NCI-H2107 (cell line): ENCODE data around the gene REV3L.
"Not testable (repeated sequence)": the region's sequence is repeated elsewhere in the genome, so short reads cannot be mapped to it uniquely, and the experiment has no call there.

Source experiments
- DNase-seq: peaks from one replicate; lab custom pipeline; 2025; lab: John Stamatoyannopoulos, UW

Gene REV3L, protein sequence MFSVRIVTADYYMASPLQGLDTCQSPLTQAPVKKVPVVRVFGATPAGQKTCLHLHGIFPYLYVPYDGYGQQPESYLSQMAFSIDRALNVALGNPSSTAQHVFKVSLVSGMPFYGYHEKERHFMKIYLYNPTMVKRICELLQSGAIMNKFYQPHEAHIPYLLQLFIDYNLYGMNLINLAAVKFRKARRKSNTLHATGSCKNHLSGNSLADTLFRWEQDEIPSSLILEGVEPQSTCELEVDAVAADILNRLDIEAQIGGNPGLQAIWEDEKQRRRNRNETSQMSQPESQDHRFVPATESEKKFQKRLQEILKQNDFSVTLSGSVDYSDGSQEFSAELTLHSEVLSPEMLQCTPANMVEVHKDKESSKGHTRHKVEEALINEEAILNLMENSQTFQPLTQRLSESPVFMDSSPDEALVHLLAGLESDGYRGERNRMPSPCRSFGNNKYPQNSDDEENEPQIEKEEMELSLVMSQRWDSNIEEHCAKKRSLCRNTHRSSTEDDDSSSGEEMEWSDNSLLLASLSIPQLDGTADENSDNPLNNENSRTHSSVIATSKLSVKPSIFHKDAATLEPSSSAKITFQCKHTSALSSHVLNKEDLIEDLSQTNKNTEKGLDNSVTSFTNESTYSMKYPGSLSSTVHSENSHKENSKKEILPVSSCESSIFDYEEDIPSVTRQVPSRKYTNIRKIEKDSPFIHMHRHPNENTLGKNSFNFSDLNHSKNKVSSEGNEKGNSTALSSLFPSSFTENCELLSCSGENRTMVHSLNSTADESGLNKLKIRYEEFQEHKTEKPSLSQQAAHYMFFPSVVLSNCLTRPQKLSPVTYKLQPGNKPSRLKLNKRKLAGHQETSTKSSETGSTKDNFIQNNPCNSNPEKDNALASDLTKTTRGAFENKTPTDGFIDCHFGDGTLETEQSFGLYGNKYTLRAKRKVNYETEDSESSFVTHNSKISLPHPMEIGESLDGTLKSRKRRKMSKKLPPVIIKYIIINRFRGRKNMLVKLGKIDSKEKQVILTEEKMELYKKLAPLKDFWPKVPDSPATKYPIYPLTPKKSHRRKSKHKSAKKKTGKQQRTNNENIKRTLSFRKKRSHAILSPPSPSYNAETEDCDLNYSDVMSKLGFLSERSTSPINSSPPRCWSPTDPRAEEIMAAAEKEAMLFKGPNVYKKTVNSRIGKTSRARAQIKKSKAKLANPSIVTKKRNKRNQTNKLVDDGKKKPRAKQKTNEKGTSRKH (N-terminal part only)

DNA sequence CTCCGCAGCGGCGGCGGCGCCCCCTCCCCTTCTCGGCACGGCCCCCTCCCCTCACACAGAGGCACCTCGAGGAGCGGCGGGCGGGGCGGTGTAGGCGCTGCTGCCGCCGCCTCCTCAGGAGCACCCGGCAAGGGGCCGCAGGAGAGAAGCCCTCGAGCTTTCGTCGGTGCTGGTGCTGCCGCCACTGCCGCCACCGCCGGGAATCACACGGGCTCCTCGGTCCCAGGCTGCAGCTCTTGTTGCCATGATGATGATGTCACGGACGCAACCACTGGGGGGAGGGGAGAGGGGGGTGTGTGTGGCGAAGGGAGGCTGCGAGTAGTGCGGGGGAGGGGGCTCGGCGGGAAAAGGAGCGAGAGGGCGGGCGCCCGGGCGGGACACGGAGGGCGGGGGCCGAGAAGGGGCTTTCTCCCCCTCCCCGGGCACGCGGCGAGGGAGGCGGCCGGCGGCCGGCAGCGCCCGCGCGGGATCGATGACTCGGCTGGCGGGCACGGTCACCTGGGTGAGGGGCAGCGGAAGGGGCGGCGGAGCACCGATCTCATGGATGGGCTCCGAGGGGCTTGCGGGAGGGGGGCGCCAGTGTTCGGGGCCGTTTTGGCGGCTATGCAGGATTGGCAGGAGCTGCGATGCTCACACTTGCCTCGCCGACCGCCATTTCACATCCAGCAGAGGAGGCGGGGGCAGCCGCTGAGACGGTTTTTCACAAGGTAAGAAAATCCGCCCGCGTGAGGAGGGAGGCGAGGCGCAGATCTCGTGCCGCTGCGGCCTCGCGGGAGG lies at the start of gene REV3L:
Gene REV3L (minus strand): TSS at position 260 of the 777 bp plus-strand sequence. CDS start 330 bp downstream, outside the sequence.
- DNase-seq, result peak; percentile 87

DNA sequence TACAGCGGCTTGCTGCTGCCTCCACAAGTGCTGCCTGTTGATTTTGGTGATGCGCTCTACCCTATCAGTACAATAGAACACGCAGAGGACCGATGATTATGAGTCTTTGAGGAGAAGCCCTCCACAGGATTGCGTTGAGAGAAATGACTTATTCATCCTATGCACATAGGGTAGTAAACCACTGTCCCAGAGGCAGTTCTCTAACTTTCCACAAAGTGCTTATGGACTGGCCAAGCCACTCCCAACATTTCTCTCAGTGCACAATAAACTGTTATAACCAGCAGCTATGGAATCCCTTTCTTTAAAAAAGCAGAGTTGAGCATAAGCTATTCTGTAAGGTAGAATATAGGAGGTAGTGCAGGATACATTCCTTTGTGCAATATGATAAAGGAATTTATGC lies 48.2 kb upstream of the REV3L start:
- no peak for DNase-seq

DNA sequence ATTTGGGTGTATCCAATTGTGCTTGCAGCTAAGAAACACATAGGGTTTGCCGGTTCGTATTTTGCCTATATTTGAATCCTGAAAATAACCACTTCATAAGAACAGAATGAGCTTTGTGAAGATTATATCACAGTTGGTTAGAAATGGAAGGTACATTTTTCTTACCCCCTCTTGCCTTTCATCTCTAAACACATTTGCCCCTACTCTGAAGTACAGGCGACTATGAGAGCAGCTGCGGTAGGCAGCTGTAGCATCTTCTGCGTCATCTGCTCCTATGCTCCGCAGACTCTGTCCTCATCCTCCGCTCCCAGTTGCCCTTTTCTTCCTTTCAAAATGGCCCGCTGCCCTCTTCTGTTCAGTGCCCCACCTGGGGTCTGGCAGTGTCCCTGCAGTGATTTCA lies 47.6 kb upstream of the REV3L start:
- no peak for DNase-seq

DNA sequence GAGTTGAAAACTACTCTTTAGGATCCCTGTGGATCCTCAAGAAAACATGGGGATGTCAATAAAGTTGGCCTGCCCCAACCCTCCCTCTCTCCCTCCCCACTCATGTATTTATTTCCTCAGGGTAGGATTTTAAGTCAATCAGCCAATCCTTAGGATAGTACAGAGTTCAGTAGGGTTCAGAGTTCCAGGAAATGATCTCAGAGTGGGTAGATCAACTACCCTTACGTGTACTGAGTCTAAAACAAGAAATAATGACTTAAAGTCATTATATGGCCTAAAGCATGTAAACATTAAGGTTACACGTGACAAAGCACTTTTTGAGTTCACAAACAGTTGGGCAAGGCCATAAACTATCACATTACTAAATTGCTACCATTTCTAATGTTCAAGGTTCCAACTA lies 47.2 kb upstream of the REV3L start:
- no peak for DNase-seq

DNA sequence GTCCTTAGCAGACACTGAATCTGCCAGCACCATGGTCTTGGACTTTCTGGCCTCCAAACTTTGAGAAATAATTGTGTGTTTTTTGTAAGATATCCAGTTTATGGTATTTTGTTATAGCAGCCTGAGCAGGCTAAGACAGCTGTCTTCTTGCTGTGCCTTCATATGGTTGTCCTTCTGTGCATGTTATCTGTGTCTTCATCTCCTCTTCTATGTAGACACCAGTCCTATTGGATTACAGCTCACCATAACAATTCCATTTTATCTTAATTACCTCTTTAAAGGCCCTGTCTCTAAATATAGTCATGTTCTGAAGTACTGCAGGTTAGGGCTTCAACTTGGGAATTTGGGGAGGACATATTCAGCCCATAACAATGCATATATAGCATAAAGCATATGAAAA lies 44.3 kb upstream of the REV3L start:
- no peak for DNase-seq

DNA sequence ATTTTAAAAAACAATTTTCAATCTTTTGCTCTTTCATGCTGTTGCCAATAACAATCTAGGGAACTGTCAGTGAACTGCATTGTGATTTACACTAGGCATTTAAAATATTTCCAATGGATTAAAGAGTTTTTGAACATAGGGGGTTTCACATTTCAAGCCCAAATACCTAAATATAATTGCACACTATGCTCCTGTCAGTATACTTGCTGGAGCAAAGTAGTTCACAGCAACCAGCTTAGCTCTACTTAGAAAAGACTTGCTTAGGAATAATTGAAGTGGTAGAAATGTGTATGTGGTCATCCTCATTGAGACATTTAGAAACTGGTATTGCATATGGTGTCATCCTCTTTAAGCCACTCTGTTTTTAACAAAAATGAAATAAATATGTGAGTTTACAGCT lies 41.7 kb upstream of the REV3L start:
- no peak for DNase-seq

DNA sequence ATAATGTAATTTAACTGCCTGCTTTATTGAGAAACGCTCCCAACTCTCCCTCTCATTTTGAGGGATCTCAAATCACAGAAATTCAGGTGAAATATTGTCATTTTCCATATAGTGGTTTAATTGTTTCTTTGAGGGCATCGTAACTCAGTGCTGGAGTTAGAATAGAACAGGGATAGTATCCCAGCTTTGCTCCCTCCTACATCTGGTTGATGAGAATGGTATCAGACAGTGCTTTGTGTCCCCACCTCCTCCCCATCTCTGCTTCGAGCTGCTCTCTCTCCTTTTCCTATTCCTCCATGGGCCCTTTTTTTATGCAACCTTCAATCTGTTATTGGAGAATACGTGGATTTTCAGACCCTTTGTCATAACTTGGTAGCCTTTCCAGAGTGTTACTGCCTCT lies 41.2 kb upstream of the REV3L start:
- no peak for DNase-seq

DNA sequence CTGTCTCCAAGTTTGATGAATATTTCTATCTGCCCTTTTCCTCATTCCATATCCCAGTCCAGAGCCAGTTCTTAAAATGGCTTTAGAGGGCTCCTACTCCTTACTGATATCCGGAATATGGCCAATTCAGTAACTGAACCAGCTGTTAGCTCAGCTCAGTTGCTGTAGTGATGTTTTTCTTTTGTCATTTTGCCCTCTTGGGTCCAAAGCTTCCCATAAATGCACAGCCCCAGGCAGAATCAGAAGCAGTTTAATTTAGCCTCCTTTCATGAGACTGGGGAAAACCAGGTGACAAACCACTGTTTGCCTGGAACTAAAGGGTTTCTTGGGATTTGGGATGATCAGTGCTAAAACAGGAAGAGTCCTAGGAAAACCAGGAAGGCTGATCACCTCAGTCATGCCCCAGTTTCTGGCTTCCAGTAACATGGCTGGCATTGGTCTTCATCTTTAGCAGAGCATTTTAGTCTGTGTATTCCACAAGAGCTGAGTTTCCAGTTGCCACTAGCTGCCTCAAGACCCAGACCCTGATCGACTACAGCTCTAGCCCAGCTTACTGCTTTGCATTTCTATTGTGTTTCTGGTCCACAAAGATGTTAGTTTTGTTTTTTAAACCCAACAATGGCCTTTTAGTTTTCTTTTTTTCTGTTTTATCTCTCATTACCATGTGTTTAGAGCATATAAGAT lies 40.6 kb upstream of the REV3L start:
- DNase-seq, result no peak

DNA sequence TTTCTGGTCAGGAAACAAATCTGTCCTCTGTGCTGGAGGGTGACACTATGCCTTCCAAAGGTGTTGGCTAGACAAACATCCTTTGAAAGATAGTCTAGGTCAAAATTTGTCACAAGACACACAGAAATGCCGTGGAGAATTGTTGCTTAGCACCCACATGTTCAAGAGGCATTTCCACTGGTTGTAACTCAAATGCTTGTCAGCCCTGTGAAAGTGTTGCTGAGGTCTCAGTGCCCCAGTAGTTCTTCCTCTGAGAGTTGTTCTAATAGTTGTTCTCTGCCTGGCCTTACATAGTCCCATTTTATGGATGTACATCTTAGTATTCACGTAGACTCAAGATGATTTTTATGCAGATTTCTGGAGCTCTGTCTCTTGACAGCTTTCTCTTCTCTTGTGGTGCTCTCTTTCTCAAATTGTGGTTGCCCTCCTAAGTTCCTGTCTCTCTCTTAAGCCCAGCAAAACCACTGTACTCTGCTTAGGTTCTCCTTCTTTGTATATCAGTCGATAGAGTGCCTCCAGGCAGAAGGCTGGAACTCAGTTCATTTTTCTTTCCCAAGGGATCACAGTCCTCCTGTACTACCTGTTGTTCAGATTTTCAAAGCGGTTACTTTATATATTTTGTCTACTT lies 39.5 kb upstream of the REV3L start:
- DNase-seq, result no peak

DNA sequence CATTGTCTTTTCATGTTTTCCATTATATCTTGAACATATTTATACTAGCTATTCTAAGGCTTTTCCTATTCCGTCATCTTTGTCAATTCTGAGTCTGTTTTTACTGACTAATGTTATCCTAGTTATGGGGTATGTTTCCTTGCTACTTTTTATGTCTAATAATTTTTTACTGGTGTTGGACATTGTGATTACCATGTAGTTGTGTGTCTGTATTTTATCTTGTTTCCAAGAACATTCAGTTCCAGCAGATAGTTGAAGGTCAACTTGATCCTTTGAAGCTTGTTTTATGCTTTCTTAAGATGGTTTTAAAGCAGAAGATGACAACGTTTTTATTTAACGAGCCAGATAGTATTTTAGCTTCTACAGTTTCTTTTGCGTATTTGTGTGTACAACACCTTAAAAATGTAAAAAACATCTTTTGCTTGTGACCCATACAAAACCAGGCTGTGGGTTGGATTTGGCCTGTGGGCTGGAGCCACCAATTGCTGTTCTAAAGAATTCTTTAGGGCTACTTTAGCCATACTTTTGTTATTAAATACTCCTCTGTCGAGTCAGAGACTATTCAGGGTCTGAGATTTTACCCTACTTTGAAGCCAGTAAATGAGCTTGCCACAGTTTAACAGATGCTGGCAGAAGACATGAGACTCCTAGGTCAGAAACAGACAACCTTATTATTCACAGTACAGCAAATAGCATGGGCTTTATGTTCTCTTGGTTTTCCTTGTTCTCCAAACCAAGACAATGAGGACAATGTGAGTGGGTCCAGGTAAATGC lies 38.7 kb upstream of the REV3L start:
- no peak for DNase-seq

DNA sequence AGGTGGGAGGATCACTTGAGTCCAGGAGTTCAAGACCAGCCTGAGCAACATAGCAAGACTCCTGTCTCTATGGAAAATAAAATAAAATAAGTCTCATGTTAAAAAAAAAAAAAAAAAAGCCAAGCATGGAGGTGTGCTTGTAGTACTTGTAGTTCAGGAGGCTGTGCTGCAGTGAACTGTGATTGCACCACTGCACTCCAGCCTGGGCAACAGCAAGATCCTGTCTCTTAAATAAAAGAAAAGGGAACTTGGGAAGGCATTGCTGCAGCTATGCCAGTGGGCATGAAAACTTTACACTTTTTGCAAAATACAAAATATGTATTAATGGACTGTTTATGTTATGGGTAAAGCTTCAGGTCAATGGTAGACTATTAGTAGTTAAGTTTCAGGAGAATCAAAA lies 37.5 kb upstream of the REV3L start:
- DNase-seq, result no peak

DNA sequence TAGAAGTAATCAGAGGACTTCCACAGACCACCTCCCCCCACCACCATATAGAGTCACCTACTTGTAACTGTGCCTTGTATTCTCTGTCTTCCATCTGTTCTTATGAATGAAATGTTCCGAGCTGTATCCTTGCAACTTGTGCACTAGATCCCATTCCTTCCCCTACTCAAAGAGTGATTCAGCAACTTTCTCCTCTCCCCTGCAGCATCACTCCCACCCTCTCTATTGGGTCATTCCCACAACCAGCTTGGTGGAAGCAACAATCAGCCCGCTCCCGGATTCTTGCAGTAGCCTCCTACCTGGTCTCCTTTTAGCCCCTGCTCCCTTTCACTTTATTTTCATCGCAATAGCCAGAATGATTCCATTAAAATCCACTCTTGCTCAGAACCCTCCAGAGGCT lies 34.9 kb upstream of the REV3L start:
- DNase-seq, result no peak

DNA sequence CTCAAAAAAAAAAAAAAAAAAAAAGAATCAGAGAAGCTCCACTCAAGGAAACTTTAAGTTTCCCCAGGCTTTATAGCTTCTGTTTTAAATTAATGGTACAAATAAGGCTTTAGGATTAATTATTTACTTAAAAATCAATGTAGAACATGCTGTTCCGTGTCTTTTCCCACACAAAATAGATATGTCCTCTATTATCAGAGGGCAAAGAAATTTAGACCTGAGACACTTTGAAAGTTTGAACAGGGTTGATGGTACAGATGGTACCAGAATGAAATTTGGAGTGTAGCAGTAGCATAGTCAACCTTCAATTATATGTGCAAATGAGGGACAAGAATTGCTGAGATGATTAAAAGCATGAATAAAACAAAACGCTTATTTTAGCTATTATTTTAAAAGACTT lies 32.2 kb upstream of the REV3L start:
- no peak for DNase-seq

DNA sequence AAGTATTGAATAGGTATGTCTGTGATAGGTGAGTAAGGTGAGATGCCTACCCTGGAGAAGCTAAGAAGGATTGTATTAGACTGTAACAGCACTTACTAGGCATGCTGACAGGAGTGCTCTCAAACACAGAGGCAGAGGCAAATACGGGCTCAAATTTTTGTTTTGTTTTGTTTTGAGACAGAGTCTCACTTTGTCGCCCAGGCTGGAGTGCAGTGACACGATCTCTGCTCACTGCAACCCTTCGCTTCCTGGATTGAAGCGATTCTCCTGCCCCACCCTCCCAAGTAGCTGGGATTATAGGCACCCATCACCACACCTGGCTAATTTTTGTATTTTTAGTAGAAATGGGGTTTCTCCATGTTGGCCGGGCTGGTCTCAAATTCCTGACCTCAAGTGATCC lies 31.5 kb upstream of the REV3L start:
- DNase-seq, result not testable (repeated sequence)

DNA sequence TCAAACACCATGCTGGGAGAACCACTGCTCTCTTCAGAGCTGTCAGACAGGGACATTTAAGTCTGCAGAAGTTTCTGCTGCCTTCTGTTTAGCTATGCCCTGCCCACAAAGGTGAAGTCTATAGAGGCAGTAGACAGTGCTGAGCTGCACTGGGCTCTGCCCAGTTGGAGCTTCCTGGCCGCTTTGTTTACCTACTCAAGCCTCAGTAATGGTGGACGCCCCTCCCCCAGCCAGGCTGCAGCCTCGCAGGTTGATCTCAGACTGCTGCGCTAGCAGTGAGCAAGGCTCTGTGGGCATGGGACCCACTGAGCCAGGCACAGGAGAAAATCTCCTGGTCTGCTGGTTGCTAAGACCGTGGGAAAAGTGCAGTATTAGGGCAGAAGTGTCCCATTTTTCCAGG lies 24.2 kb upstream of the REV3L start:
- DNase-seq, result not testable (repeated sequence)

DNA sequence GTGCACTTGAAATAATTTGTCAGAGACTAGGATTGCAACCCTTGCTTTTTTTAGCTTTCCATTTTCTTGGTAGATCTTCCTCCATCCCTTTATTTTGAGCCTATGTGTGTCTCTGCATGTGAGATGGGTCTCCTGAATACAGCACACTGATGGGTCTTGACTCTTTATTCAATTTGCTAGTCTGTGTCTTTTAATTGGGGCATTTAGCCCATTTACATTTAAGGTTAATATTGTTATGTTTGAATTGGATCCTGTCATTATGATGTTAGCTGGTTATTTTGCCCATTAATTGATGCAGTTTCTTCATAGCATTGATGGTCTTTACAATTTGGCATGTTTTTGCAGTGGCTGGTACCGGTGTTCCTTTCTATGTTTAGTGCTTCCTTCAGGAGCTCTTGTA lies 22.5 kb upstream of the REV3L start:
- not testable (repeated sequence) for DNase-seq

DNA sequence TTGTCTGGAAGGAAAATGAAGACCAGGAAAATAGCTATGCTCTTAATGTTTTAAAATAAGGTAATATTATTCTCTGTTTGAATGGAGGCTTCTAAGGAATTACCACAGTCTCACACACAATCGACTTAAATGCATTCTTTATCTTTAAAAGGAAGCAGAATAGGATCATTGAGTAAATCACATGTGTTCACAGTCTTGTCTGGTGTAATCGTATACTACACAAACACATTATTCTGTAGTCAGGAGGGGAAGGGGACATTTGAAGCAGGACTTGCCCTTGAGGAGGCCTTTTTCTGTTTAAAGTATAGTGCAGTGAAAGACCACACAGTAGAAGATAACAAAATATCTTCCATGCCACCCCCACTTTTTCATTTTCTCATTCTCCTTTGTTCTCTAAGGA lies 20.6 kb upstream of the REV3L start:
- no peak for DNase-seq

DNA sequence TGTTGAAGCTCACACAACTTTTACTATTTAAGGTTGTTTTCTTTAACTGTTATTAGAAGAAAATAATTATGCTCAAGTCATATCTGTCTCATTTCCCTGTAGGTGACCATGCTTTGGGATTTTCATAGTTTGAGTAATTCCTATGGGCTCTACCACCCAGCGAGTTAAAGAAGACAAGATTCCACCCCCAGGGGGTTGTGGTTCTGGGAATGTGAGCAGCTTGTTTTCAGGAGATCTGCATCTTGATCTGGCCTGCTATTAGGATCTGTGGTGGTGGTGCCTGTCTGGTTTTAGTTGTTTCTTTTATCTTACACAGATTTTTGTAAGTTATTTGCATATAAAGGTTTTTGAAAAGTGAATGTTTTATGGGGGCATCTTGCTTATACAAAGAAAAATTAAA lies 20.2 kb upstream of the REV3L start:
- no peak for DNase-seq

DNA sequence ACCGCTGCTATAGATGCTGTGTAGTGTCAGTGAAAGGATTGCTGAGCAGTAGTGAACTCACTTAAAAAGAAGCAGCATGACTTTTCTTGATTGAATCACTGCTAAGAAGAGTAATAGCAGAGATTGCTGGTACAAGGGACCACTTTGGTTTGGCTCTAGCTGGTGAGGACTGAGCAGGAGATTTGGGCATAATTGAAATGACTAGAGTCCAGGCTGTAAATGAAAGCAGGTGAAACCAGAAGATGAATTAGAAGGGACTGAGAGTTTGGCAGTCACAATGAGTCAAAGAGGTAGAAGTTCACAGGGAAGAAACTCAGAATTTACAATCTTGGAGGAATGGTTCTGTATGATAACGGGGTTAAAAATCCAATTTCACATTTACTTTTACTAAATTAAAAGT lies 19.1 kb upstream of the REV3L start:
- DNase-seq, result no peak

DNA sequence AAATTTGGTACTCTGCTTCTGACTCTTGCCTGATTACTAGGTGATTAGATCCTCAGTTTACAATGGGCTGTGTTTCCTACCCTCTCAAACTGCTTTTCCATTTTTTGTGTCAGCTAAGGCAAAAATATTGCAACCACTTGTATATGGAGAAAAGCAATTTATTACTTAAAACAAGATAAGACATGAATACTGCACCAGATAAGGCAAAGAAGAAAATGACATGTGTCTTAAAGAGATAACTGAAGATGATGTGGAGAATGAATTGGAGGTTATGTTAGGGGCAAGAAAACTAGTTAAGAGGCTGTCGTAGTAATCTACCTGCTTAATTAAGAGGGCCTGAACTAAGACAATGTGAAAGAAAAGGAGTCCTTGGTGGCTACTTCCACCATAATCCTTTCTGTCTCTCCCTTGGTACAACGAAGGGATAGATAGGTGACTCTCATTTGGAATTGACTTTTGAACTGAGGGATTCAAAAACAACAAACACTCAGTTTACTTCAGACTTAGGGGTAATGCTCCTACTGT lies 16.3 kb upstream of the REV3L start:
- DNase-seq, result no peak
